SK-N-DZ (cell line): ENCODE results near the gene KRTAP10-9.
"Not testable (repeated sequence)": the region's sequence is repeated elsewhere in the genome, so short reads cannot be mapped to it uniquely, and the experiment has no call there.

Source experiments
- DNase-seq: peaks from one replicate; pipeline ENCODE4 v3.0.0-alpha.2; 2015; ENCODE audit warnings: low spot score

Gene KRTAP10-9

GRCh38 chr21:44638506-44639330 is 11.8 kb downstream of the KRTAP10-9 start:
- not testable (repeated sequence) for DNase-seq

GRCh38 chr21:44639331-44639655 is 12.4 kb downstream of the KRTAP10-9 start:
- DNase-seq = no peak

GRCh38 chr21:44640761-44641160 is 13.9 kb downstream of the KRTAP10-9 start:
- no peak for DNase-seq

GRCh38 chr21:44643741-44644310 is 16.9 kb downstream of the KRTAP10-9 start:
- DNase-seq = no peak

- DNase-seq = no peak
These were observed 18.0 kb downstream of the KRTAP10-9 start for GRCh38 chr21:44644878-44645277.

GRCh38 chr21:44646366-44647221 is 19.7 kb downstream of the KRTAP10-9 start, which contains the start of gene KRTAP10-11:
Gene KRTAP10-11 (plus strand): TSS chr21:44646414. CDS start chr21:44646459, 45 bp downstream.
- not testable (repeated sequence) for DNase-seq

GRCh38 chr21:44647222-44647552 is 20.3 kb downstream of the KRTAP10-9 start:
- DNase-seq = no peak

- no peak for DNase-seq
These were observed 21.8 kb downstream of the KRTAP10-9 start for GRCh38 chr21:44648557-44649311.

- DNase-seq = no peak
These were observed 22.7 kb downstream of the KRTAP10-9 start for GRCh38 chr21:44649521-44650100.

- DNase-seq = no peak
These were observed 23.5 kb downstream of the KRTAP10-9 start for GRCh38 chr21:44650265-44650972.

- DNase-seq = no peak
These were observed 24.2 kb downstream of the KRTAP10-9 start for GRCh38 chr21:44650973-44651675.

GRCh38 chr21:44653123-44653522 is 26.2 kb downstream of the KRTAP10-9 start:
- DNase-seq = no peak

GRCh38 chr21:44653656-44654575 is 27.0 kb downstream of the KRTAP10-9 start:
- no peak for DNase-seq

- no peak for DNase-seq
These were observed 27.8 kb downstream of the KRTAP10-9 start, which contains the start of gene KRTAP12-4 for GRCh38 chr21:44654576-44655175. Gene KRTAP12-4 (minus strand): TSS chr21:44654659. CDS start chr21:44654614, 45 bp downstream.

- DNase-seq = no peak
These were observed 30.0 kb downstream of the KRTAP10-9 start for GRCh38 chr21:44656868-44657267.

GRCh38 chr21:44657635-44658540 is 31.0 kb downstream of the KRTAP10-9 start, which contains the start of gene KRTAP12-3:
Gene KRTAP12-3 (plus strand): TSS chr21:44657932. CDS start chr21:44657980, 48 bp downstream.
- DNase-seq = no peak

GRCh38 chr21:44658541-44658910 is 31.6 kb downstream of the KRTAP10-9 start:
- no peak for DNase-seq
